Panc1 (cell line): Measurements from ENCODE around the gene PRKCB. TPM values are rescaled to one million over a fixed set of nuclear protein-coding genes. Genes with fewer than 3 reads are reported as not detected.

Experiments
- ATAC-seq: fragments of 200-7000 bp; cut with Tn5 transposase; 2 replicates; pipeline ENCODE4 v1.9.1; 2020; ENCODE audit warnings: mild to moderate bottlenecking, moderate library complexity
- BruUV-seq: library from RNA; stranded (reverse); fragments of 400-500 nt; replicated peaks from 2 replicates; lab custom pipeline; 2021; lab: Mats Ljungman, UMichigan
- CTCF ChIA-PET: fragments of 300-600 bp; sonication (Branson Sonifier 250); formaldehyde crosslinking; loops from one replicate; lab custom pipeline; 2022; ENCODE audit warnings: antibody characterized with exemption; lab: Charles Lee
- POLR2A ChIA-PET: fragments of 300-600 bp; sonication (Branson Sonifier 250); formaldehyde crosslinking; loops from one replicate; lab custom pipeline; 2022; ENCODE audit warnings: antibody characterized with exemption; lab: Charles Lee
- DNase-seq: peaks from one replicate; pipeline ENCODE4 v3.0.0-alpha.2; 2010; ENCODE audit warnings: low read depth, low spot score
- H3K27ac ChIP-seq: 2 replicates; pipeline ENCODE4 v1.5.1; 2011; ENCODE audit warnings: mild to moderate bottlenecking, low read length, inconsistent platforms
- H3K27me3 ChIP-seq: fragments of 200-500 bp; sonication (Bioruptor generic); 2 replicates; pipeline ENCODE4 v1.6.0; 2014; ENCODE audit warnings: low read length, inconsistent platforms; ENCODE audit not compliant: control insufficient read depth, insufficient read depth
- H3K36me3 ChIP-seq: fragments of 200-500 bp; sonication (Bioruptor generic); 2 replicates; pipeline ENCODE4 v1.5.1; 2014; ENCODE audit warnings: inconsistent platforms, mild to moderate bottlenecking, low read length, moderate library complexity; ENCODE audit not compliant: control insufficient read depth, insufficient read depth
- H3K4me1 ChIP-seq: 2 replicates; pipeline ENCODE4 v1.5.1; 2011; ENCODE audit warnings: inconsistent platforms, mild to moderate bottlenecking, low read length, moderate library complexity; ENCODE audit not compliant: control insufficient read depth, insufficient read depth
- H3K4me3 ChIP-seq, 2 experiments: 2 replicates each; pipeline ENCODE4 v1.5.1; 2011 to 2012; ENCODE audit warnings: low read depth in 2 of 2, low read length in 2 of 2, mild to moderate bottlenecking in 2 of 2, inconsistent platforms in 1 of 2, moderate library complexity in 1 of 2
- H3K9me3 ChIP-seq: fragments of 200-500 bp; sonication (Bioruptor generic); 2 replicates; pipeline ENCODE4 v1.5.1; 2014; ENCODE audit warnings: low read depth, mild to moderate bottlenecking, inconsistent platforms, low read length, moderate library complexity; ENCODE audit not compliant: control insufficient read depth, insufficient read depth
- CTCF ChIP-seq: fragments of 450-650 bp; IDR thresholded peaks from 2 replicates; pipeline ENCODE4 v1.5.1; 2017; ENCODE audit warnings: mild to moderate bottlenecking
- POLR2AphosphoS5 ChIP-seq: IDR thresholded peaks from 2 replicates; pipeline ENCODE4 v1.6.1; 2012; ENCODE audit warnings: mild to moderate bottlenecking, low read depth, low read length, moderate library complexity
- REST ChIP-seq, 2 experiments: IDR thresholded peaks; 2 replicates each; pipeline ENCODE4 v1.6.1; 2011 to 2012; ENCODE audit warnings: low read depth in 2 of 2, control low read depth in 1 of 2, low read length in 1 of 2, mild to moderate bottlenecking in 1 of 2, moderate library complexity in 1 of 2; ENCODE audit not compliant: insufficient read depth in 1 of 2
- SIN3A ChIP-seq: IDR thresholded peaks from 2 replicates; pipeline ENCODE4 v1.6.1; 2012; ENCODE audit warnings: low read depth, mild to moderate bottlenecking, low read length, moderate library complexity, borderline replicate concordance; ENCODE audit not compliant: insufficient read depth
- TCF7L2 ChIP-seq: IDR thresholded peaks from 2 replicates; pipeline ENCODE4 v1.6.1; 2011; ENCODE audit warnings: mild to moderate bottlenecking, low read depth, low read length, inconsistent platforms
- in situ Hi-C: cut with HindIII; loops from 2 replicates; pipeline ENCODE4 v1.10.0; 2016; ENCODE audit warnings: low sequenced_read_pairs, low pct_unique_long_range_greater_than_20kb
- intact Hi-C: fragments of 100-400 bp; cut with micrococcal nuclease; formaldehyde crosslinking; loops from one replicate; pipeline ENCODE4 v1.10.0; 2022; ENCODE audit not compliant: unreplicated experiment
- total RNA-seq: library from RNA; stranded (reverse); gene quantifications from one replicate; pipeline ENCODE4 v1.2.1, GENCODE V29; 2021; ENCODE audit not compliant: unreplicated experiment

PRKCB gene
- total RNA-seq, 1 experiment from 2014 or later, result 0.41 TPM

GRCh38 chr16:24093049-24093448 lies 257.3 kb downstream of the PRKCB start:
- 0 out of 2 replicates have a peak, but pooled peaks cover 3% of the 10 kb centered on the region for H3K27me3 ChIP-seq
- BruUV-seq, result no TSS peak
- H3K4me1 ChIP-seq, result no peaks in the 10 kb centered on the region
- CTCF ChIA-PET, result no interaction called here
- POLR2A ChIA-PET, result no interaction called here
- DNase-seq (no peak), ATAC-seq (no peak)
- no peaks in the 10 kb centered on the region for H3K36me3 ChIP-seq
- intact Hi-C loops (no loop called here), in situ Hi-C loops (no loop called here)
- no peak overlapping the region for H3K27ac ChIP-seq
- no peaks in the 10 kb centered on the region for H3K9me3 ChIP-seq
- no peak for TF ChIP-seq TCF7L2
- H3K4me3 ChIP-seq, result no peak overlapping the region

GRCh38 chr16:24094660-24095059 lies 258.9 kb downstream of the PRKCB start:
- Histone ChIP-seq H3K9me3 (no peaks in the 10 kb centered on the region), H3K27ac (no peak overlapping the region), H3K4me1 (no peaks in the 10 kb centered on the region), H3K4me3 (no peak overlapping the region), H3K27me3 (0 out of 2 replicates have a peak, but pooled peaks cover 3% of the 10 kb centered on the region), H3K36me3 (no peaks in the 10 kb centered on the region)
- intact Hi-C loops (no loop called here), in situ Hi-C loops (no loop called here)
- BruUV-seq, result no TSS peak
- TF ChIP-seq REST (IDR thresholded peaks at IDR 0.05; ENCODE audit: insufficient read depth in 1 of 2, low read depth in 2 of 2, low read length in 1 of 2) (no peak), CTCF (no peak), SIN3A (no peak), POLR2AphosphoS5 (no peak), TCF7L2 (no peak)
- POLR2A ChIA-PET, result no interaction called here
- DNase-seq, result no peak
- CTCF ChIA-PET, result no interaction called here
- no peak for ATAC-seq

GRCh38 chr16:24098896-24099295 lies 263.1 kb downstream of the PRKCB start:
- DNase-seq, result no peak
- H3K27ac ChIP-seq, result no peak overlapping the region
- in situ Hi-C loops, result no loop called here
- BruUV-seq, result no TSS peak
- intact Hi-C loops, result no loop called here
- no peak overlapping the region for H3K4me3 ChIP-seq
- no peaks in the 10 kb centered on the region for H3K4me1 ChIP-seq
- H3K9me3 ChIP-seq, result no peaks in the 10 kb centered on the region
- POLR2A ChIA-PET, result no interaction called here
- ATAC-seq, result no peak
- no peaks in the 10 kb centered on the region for H3K36me3 ChIP-seq
- CTCF ChIA-PET, result interaction anchor here (0.6 kb wide), 1 partner anchor 330 kb away, joined by 11 read pairs; no protein-coding TSS in a partner anchor
- H3K27me3 ChIP-seq, result 0 out of 2 replicates have a peak, but pooled peaks cover 7% of the 10 kb centered on the region
- TF ChIP-seq CTCF, result no peak
- TF ChIP-seq REST (IDR thresholded peaks at IDR 0.05; ENCODE audit: insufficient read depth in 1 of 2, low read depth in 2 of 2, low read length in 1 of 2), result no peak
- TF ChIP-seq SIN3A, result no peak
- TF ChIP-seq TCF7L2, result no peak
- no peak for TF ChIP-seq POLR2AphosphoS5
